ENCODE data around the gene SYDE2. TPM values are rescaled to one million over a fixed set of nuclear protein-coding genes. Genes with fewer than 3 reads are reported as not detected.
A peak's percentile ranks its signal among the peaks of the same experiment; 100 is the strongest.
"Not testable (repeated sequence)": the region's sequence is repeated elsewhere in the genome, so short reads cannot be mapped to it uniquely, and the experiment has no call there.

Gene SYDE2
- total RNA-seq, 5 donors from 2014 or later (not counting 1 experiment from before 2014, with no cell fraction given): 4.5 to 9.2 (median 5.8) TPM

DNA sequence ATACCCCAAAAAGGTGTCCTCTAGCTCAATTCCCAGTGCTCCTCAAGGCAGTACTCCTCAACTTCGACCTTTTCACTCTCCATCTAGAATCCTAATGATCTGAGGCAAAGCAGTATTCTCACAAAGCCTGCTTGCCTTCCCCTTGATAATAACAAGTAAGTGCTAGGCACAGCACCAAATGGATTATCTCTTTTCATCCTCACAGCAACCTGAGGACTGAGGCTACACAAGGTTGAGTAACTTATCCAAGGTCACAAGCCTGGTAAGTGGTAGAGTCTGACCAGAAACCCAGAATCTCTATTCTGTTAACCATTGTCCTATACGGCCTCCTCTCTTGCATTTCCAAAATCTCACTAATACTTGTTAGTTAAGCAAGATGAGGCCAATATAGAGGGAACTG is 5.1 kb downstream of the SYDE2 start:
- 57% methylated on average over 1 of the region's 2 CpGs for WGBS (ENCODE audit: insufficient coverage)
- Mint-ChIP-seq H3K9me3 (no peaks in the 10 kb centered on the region), H3K36me3 (peaks cover 3% of the 10 kb centered on the region), H3K27me3 (no peaks in the 10 kb centered on the region), H3K4me3 (no peak overlapping the region), H3K4me1 (peaks cover 34 to 38% (median 36%) of the 10 kb centered on the region in 3 donors), H3K27ac (no peak overlapping the region)
- Histone ChIP-seq H3K9me3 (no peaks in the 10 kb centered on the region), H3K27me3 (replicated peaks in 1 of 2; ENCODE audit: control insufficient read depth in 2 of 2, extremely low read depth in 1 of 2, insufficient read depth in 2 of 2, low read length in 1 of 2) (peaks cover 3 to 4% of the 10 kb centered on the region in 2 experiments), H3K4me3 (ENCODE audit: control insufficient read depth in 1 of 2, extremely low read depth in 1 of 2, low read length in 1 of 2) (no peak overlapping the region), H3K4me1 (ENCODE audit: control insufficient read depth in 1 of 2, extremely low read depth in 1 of 2, insufficient read depth in 2 of 2, low read length in 2 of 2) (peaks cover 0 to 5% of the 10 kb centered on the region in 2 experiments), H3K27ac (ENCODE audit: low read length) (no peak overlapping the region), H3K36me3 (ENCODE audit: control insufficient read depth in 2 of 2, extremely low read depth in 1 of 2, insufficient read depth in 1 of 2, low read length in 1 of 2) (no peaks in the 10 kb centered on the region)
- ATAC-seq (replicated peaks in 1 of 4): no peak
- POLR2A ChIA-PET: interaction anchor here (0.5 to 0.6 kb wide), 3 partner anchors 37 to 149 kb away, joined by 3 read pairs; no protein-coding TSS in a partner anchor
- CTCF ChIA-PET: no interaction called here
- DNase-seq: no peak

DNA sequence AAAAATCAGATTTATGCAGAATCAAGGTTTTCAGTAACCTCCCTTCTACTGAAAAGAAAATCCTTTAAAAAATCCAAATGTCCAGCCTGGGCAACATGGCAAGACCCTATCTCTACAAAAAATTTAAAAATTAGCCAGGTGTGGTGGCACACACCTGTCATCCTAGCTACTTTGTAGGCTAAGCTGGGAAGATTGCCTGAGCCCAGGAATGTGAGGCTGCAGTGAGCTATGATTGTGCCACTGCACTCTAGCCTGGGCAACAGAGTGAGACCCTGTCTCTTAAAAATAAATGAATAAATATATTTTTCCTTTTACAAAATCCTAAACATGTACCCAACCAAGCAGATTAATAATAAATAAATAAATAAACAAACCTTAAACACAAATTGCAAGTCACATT is 8.7 kb downstream of the SYDE2 start:
- ChIA-PET POLR2A (interaction anchor here in 1 of 2 donors (0.8 kb wide), 1 partner anchor 8 kb away, joined by 4 read pairs; no protein-coding TSS in a partner anchor), CTCF (interaction anchor here in 1 of 2 donors (0.5 to 0.7 kb wide), 3 partner anchors 8 to 438 kb away, joined by 4 to 6 read pairs (median 6); no protein-coding TSS in a partner anchor)
- ATAC-seq (replicated peaks in 1 of 4); H3K27me3 Mint-ChIP-seq; H3K4me3 Mint-ChIP-seq; H3K27ac Mint-ChIP-seq; H3K9me3 ChIP-seq; H3K4me1 ChIP-seq (ENCODE audit: control insufficient read depth in 1 of 2, extremely low read depth in 1 of 2, insufficient read depth in 2 of 2, low read length in 2 of 2); H3K27me3 ChIP-seq (replicated peaks in 1 of 2; ENCODE audit: control insufficient read depth in 2 of 2, extremely low read depth in 1 of 2, insufficient read depth in 2 of 2, low read length in 1 of 2); H3K27ac ChIP-seq (ENCODE audit: low read length); DNase-seq; H3K4me3 ChIP-seq (ENCODE audit: control insufficient read depth in 1 of 2, extremely low read depth in 1 of 2, low read length in 1 of 2); H3K36me3 ChIP-seq (ENCODE audit: control insufficient read depth in 2 of 2, extremely low read depth in 1 of 2, insufficient read depth in 1 of 2, low read length in 1 of 2); H3K9me3 Mint-ChIP-seq: not testable (repeated sequence)
- H3K36me3 Mint-ChIP-seq: peaks cover 21% of the 10 kb centered on the region
- H3K4me1 Mint-ChIP-seq: peaks cover 8 to 21% (median 14%) of the 10 kb centered on the region in 3 donors

DNA sequence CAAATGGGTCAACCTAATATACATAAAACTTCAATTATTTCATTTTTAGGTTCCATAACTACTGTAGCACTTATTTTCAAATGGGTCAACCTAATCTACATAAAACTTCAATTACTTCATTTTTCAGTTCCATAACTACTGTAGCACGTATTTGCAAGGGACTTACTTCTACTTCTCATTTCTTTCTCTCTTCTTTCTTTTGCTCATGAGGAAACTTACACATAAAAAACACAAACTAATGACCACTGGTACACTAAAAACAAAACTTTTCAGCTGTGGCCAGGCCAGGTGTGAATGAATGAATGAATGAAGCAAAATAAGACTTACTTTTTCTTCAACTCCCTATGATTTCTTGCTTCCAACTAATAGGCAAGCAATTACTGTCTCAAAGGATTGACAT is 11.7 kb downstream of the SYDE2 start:
- ChIA-PET POLR2A (no interaction called here), CTCF (no interaction called here)
- no peak for ATAC-seq (replicated peaks in 1 of 4)
- no peak overlapping the region for H3K27ac ChIP-seq (ENCODE audit: low read length)
- no peak overlapping the region for H3K27ac Mint-ChIP-seq
- DNase-seq: no peak
- no peaks in the 10 kb centered on the region for H3K9me3 Mint-ChIP-seq
- H3K4me3 Mint-ChIP-seq: no peak overlapping the region
- H3K36me3 Mint-ChIP-seq: peaks cover 21% of the 10 kb centered on the region
- H3K9me3 ChIP-seq: no peaks in the 10 kb centered on the region
- 63% methylated on average over 1 of the region's 1 CpG for WGBS (ENCODE audit: insufficient coverage)
- H3K4me1 Mint-ChIP-seq: peaks cover 0 to 5% (median 4%) of the 10 kb centered on the region in 3 donors
- H3K4me3 ChIP-seq (ENCODE audit: control insufficient read depth in 1 of 2, extremely low read depth in 1 of 2, low read length in 1 of 2): no peak overlapping the region
- no peaks in the 10 kb centered on the region for H3K27me3 ChIP-seq (replicated peaks in 1 of 2; ENCODE audit: control insufficient read depth in 2 of 2, extremely low read depth in 1 of 2, insufficient read depth in 2 of 2, low read length in 1 of 2)
- peaks cover 0 to 3% of the 10 kb centered on the region in 2 donors for H3K27me3 Mint-ChIP-seq
- H3K36me3 ChIP-seq (ENCODE audit: control insufficient read depth in 2 of 2, extremely low read depth in 1 of 2, insufficient read depth in 1 of 2, low read length in 1 of 2): peaks cover 0 to 3% of the 10 kb centered on the region in 2 donors
- H3K4me1 ChIP-seq (ENCODE audit: control insufficient read depth in 1 of 2, extremely low read depth in 1 of 2, insufficient read depth in 2 of 2, low read length in 2 of 2): no peaks in the 10 kb centered on the region

DNA sequence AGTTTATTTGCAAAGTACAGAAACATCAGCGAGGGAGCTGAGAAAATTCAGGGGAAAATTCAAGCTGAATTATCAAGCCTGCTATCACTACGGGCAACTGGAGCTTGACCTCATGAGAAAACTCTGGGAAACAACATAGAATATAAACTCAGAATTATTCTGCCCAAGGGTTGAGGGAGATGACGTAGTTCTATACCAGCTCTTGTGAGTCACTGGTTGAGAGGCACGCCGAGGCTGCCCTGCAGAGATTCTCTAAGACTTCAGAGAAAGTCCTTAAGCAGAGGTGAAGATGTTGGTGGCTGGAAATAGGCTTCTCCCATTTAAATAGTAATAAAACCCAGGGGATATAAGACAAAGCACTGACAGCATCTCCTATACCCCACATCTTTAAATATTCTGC is 12.3 kb downstream of the SYDE2 start:
- Mint-ChIP-seq H3K4me1 (peaks cover 0 to 5% (median 4%) of the 10 kb centered on the region in 3 donors), H3K27me3 (peaks cover 0 to 3% of the 10 kb centered on the region in 2 donors), H3K27ac (no peak overlapping the region), H3K36me3 (peaks cover 21% of the 10 kb centered on the region), H3K4me3 (no peak overlapping the region), H3K9me3 (no peaks in the 10 kb centered on the region)
- Histone ChIP-seq H3K27me3 (replicated peaks in 1 of 2; ENCODE audit: control insufficient read depth in 2 of 2, extremely low read depth in 1 of 2, insufficient read depth in 2 of 2, low read length in 1 of 2) (no peaks in the 10 kb centered on the region), H3K36me3 (ENCODE audit: control insufficient read depth in 2 of 2, extremely low read depth in 1 of 2, insufficient read depth in 1 of 2, low read length in 1 of 2) (peaks cover 0 to 3% of the 10 kb centered on the region in 2 donors), H3K4me3 (ENCODE audit: control insufficient read depth in 1 of 2, extremely low read depth in 1 of 2, low read length in 1 of 2) (no peak overlapping the region), H3K27ac (ENCODE audit: low read length) (no peak overlapping the region), H3K9me3 (no peaks in the 10 kb centered on the region), H3K4me1 (ENCODE audit: control insufficient read depth in 1 of 2, extremely low read depth in 1 of 2, insufficient read depth in 2 of 2, low read length in 2 of 2) (no peaks in the 10 kb centered on the region)
- CTCF ChIA-PET: no interaction called here
- no CpG with 5 or more reads among the region's 5 CpGs for WGBS (ENCODE audit: insufficient coverage)
- DNase-seq: no peak
- POLR2A ChIA-PET: no interaction called here
- no peak for ATAC-seq (replicated peaks in 1 of 4)

DNA sequence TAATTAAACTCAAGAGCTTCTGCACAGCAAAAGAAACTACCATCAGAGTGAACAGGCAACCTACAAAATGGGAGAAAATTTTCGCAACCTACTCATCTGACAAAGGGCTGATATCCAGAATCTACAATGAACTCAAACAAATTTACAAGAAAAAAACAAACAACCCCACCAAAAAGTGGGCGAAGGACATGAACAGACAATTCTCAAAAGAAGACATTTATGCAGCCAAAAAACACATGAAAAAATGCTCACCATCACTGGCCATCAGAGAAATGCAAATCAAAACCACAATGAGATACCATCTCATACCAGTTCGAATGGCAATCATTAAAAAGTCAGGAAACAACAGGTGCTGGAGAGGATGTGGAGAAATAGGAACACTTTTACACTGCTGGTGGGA is 13.8 kb downstream of the SYDE2 start:
- POLR2A ChIA-PET; H3K9me3 ChIP-seq; CTCF ChIA-PET; H3K4me3 Mint-ChIP-seq; H3K27me3 Mint-ChIP-seq; H3K27ac Mint-ChIP-seq; DNase-seq; H3K36me3 ChIP-seq (ENCODE audit: control insufficient read depth in 2 of 2, extremely low read depth in 1 of 2, insufficient read depth in 1 of 2, low read length in 1 of 2); H3K4me3 ChIP-seq (ENCODE audit: control insufficient read depth in 1 of 2, extremely low read depth in 1 of 2, low read length in 1 of 2); H3K4me1 Mint-ChIP-seq; H3K9me3 Mint-ChIP-seq; H3K27ac ChIP-seq (ENCODE audit: low read length); H3K4me1 ChIP-seq (ENCODE audit: control insufficient read depth in 1 of 2, extremely low read depth in 1 of 2, insufficient read depth in 2 of 2, low read length in 2 of 2); ATAC-seq (replicated peaks in 1 of 4); H3K27me3 ChIP-seq (replicated peaks in 1 of 2; ENCODE audit: control insufficient read depth in 2 of 2, extremely low read depth in 1 of 2, insufficient read depth in 2 of 2, low read length in 1 of 2): not testable (repeated sequence)
- peaks cover 28% of the 10 kb centered on the region for H3K36me3 Mint-ChIP-seq
- WGBS (ENCODE audit: insufficient coverage): no CpG with 5 or more reads among the region's 3 CpGs

DNA sequence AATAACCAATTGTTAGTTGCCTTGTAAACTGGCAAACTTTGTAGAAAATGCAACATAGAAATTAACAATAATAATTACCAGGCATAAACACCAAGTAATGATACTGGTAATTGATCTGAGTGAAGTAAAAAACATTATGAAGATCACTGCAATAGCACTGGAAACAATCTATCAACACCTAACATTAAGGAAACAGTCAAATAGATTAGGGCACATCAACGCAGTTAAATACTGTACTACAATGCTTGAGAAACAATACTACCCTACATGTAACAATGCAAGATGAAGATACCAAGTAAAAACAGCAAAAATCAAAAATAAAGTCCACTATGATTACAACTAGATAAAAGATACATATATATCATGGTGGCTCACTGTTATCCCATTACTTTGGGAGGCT is 16.6 kb downstream of the SYDE2 start:
- CTCF ChIA-PET: no interaction called here
- Histone ChIP-seq H3K4me1 (ENCODE audit: control insufficient read depth in 1 of 2, extremely low read depth in 1 of 2, insufficient read depth in 2 of 2, low read length in 2 of 2) (peaks cover 0 to 3% of the 10 kb centered on the region in 2 experiments), H3K9me3 (no peaks in the 10 kb centered on the region), H3K4me3 (ENCODE audit: control insufficient read depth in 1 of 2, extremely low read depth in 1 of 2, low read length in 1 of 2) (no peak overlapping the region), H3K36me3 (ENCODE audit: control insufficient read depth in 2 of 2, extremely low read depth in 1 of 2, insufficient read depth in 1 of 2, low read length in 1 of 2) (no peaks in the 10 kb centered on the region), H3K27me3 (replicated peaks in 1 of 2; ENCODE audit: control insufficient read depth in 2 of 2, extremely low read depth in 1 of 2, insufficient read depth in 2 of 2, low read length in 1 of 2) (no peaks in the 10 kb centered on the region), H3K27ac (ENCODE audit: low read length) (no peak overlapping the region)
- H3K4me3 Mint-ChIP-seq: no peak overlapping the region
- H3K27ac Mint-ChIP-seq: no peak overlapping the region
- peaks cover 19% of the 10 kb centered on the region for H3K36me3 Mint-ChIP-seq
- DNase-seq: no peak
- no CpG with 5 or more reads among the region's 1 CpG for WGBS (ENCODE audit: insufficient coverage)
- no peaks in the 10 kb centered on the region for H3K9me3 Mint-ChIP-seq
- POLR2A ChIA-PET: no interaction called here
- peaks cover 13 to 15% (median 15%) of the 10 kb centered on the region in 3 donors for H3K4me1 Mint-ChIP-seq
- no peak for ATAC-seq (replicated peaks in 1 of 4)
- peaks cover 0 to 1% of the 10 kb centered on the region in 2 donors for H3K27me3 Mint-ChIP-seq

DNA sequence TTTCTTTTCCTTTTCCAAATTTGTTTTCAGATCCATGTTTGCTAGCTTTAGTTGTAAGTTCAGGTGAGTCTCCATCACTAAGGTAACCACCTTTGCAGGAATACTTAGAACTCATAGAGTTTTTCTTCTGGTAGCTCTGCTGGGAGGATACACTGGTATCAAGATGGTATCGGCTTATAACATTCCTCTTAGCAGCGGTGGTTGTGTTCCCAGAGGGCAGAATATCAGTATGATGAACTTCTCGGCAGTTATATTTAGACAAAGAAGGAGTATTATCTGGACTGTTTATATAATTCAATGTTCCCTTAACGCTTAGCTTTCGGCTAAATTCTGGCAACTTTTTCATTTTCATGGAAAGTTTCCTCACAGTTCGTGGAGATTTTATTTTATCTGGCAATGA is 18.1 kb downstream of the SYDE2 start:
- Mint-ChIP-seq H3K9me3 (no peaks in the 10 kb centered on the region), H3K4me3 (no peak overlapping the region), H3K27me3 (no peaks in the 10 kb centered on the region), H3K4me1 (peaks cover 17 to 18% (median 17%) of the 10 kb centered on the region in 3 donors), H3K36me3 (peaks cover 8% of the 10 kb centered on the region), H3K27ac (peak overlapping the region in 1 of 2 donors; percentile 16)
- Histone ChIP-seq H3K4me3 (ENCODE audit: control insufficient read depth in 1 of 2, extremely low read depth in 1 of 2, low read length in 1 of 2) (no peak overlapping the region), H3K27ac (ENCODE audit: low read length) (no peak overlapping the region), H3K4me1 (ENCODE audit: control insufficient read depth in 1 of 2, extremely low read depth in 1 of 2, insufficient read depth in 2 of 2, low read length in 2 of 2) (peaks cover 0 to 3% of the 10 kb centered on the region in 2 experiments), H3K9me3 (no peaks in the 10 kb centered on the region), H3K27me3 (replicated peaks in 1 of 2; ENCODE audit: control insufficient read depth in 2 of 2, extremely low read depth in 1 of 2, insufficient read depth in 2 of 2, low read length in 1 of 2) (no peaks in the 10 kb centered on the region), H3K36me3 (ENCODE audit: control insufficient read depth in 2 of 2, extremely low read depth in 1 of 2, insufficient read depth in 1 of 2, low read length in 1 of 2) (no peaks in the 10 kb centered on the region)
- DNase-seq (no peak), ATAC-seq (replicated peaks in 1 of 4) (no peak)
- ChIA-PET POLR2A (no interaction called here), CTCF (no interaction called here)
- 94% methylated on average over 3 of the region's 6 CpGs for WGBS (ENCODE audit: insufficient coverage)
